Tibial artery (tissue), 4 donors: ENCODE data around the gene ADAMTS18.

Experiments used
- DNase-seq, 2 donors: peaks; one replicate each; pipeline ENCODE4 v3.0.0-alpha.2; 2019
- H3K27ac ChIP-seq, 2 donors: fragments of 200-600 bp; sonication (generic) in 1 of 2; 1 replicate in 1 of 2; 2 replicates in 1 of 2; pipeline ENCODE4 v1.5.1; 2018 to 2019; ENCODE audit warnings: mild to moderate bottlenecking in 1 of 2
- H3K27me3 ChIP-seq, 2 donors: fragments of 200-600 bp; sonication (generic) in 1 of 2; one replicate each; pipeline versions ENCODE4 v1.5.1 to v1.6.0; 2016 to 2019
- H3K36me3 ChIP-seq, 3 donors: fragments of 200-600 bp; sonication (generic) in 2 of 3; one replicate each; pipeline ENCODE4 v1.5.1; 2016 to 2019; ENCODE audit warnings: mild to moderate bottlenecking in 2 of 3
- H3K4me1 ChIP-seq, 4 donors: fragments of 200-600 bp; sonication (generic) in 2 of 4; 1 replicate in 3 of 4; 2 replicates in 1 of 4; pipeline ENCODE4 v1.5.1; 2016 to 2019
- H3K4me3 ChIP-seq, 2 donors: fragments of 200-600 bp; sonication (generic) in 1 of 2; 1 replicate in 1 of 2; 2 replicates in 1 of 2; pipeline ENCODE4 v1.5.1; 2018 to 2019; ENCODE audit warnings: mild to moderate bottlenecking in 2 of 2
- H3K9me3 ChIP-seq, 3 donors: fragments of 200-600 bp; sonication (generic) in 1 of 3; one replicate each; pipeline ENCODE4 v1.5.1; 2016 to 2019
- intact Hi-C: fragments of 100-400 bp; cut with DNase I; formaldehyde crosslinking; loops from one replicate; pipeline ENCODE4 v1.15.0; 2023; ENCODE audit warnings: low total_unique reads
- TF ChIP-seq, protein P1 (sequence below), 2 experiments: fragments of 200-600 bp in 1 of 2; fragments of 450-650 bp in 1 of 2; IDR thresholded peaks; one replicate each; pipeline ENCODE4 v1.5.1; 2017 to 2019; ENCODE audit warnings: antibody characterized with exemption in 2 of 2, mild to moderate bottlenecking in 1 of 2, moderate library complexity in 1 of 2

Gene ADAMTS18

GRCh38 chr16:77302249-77302648 lies 132.6 kb downstream of the ADAMTS18 start:
- no peak for DNase-seq
- Histone ChIP-seq H3K36me3 (no peaks in the 10 kb centered on the region), H3K4me3 (no peak overlapping the region), H3K27ac (no peak overlapping the region), H3K27me3 (no peaks in the 10 kb centered on the region), H3K9me3 (no peaks in the 10 kb centered on the region), H3K4me1 (no peaks in the 10 kb centered on the region)
- TF ChIP-seq, protein P1, sequence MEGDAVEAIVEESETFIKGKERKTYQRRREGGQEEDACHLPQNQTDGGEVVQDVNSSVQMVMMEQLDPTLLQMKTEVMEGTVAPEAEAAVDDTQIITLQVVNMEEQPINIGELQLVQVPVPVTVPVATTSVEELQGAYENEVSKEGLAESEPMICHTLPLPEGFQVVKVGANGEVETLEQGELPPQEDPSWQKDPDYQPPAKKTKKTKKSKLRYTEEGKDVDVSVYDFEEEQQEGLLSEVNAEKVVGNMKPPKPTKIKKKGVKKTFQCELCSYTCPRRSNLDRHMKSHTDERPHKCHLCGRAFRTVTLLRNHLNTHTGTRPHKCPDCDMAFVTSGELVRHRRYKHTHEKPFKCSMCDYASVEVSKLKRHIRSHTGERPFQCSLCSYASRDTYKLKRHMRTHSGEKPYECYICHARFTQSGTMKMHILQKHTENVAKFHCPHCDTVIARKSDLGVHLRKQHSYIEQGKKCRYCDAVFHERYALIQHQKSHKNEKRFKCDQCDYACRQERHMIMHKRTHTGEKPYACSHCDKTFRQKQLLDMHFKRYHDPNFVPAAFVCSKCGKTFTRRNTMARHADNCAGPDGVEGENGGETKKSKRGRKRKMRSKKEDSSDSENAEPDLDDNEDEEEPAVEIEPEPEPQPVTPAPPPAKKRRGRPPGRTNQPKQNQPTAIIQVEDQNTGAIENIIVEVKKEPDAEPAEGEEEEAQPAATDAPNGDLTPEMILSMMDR (IDR thresholded peaks at IDR 0.05): no peak
- intact Hi-C loops: no loop called here

- no peak overlapping the region for H3K27ac ChIP-seq
- H3K27me3 ChIP-seq: no peaks in the 10 kb centered on the region
- no peaks in the 10 kb centered on the region for H3K36me3 ChIP-seq
- no peaks in the 10 kb centered on the region for H3K4me1 ChIP-seq
- no peak for DNase-seq
- no peak overlapping the region for H3K4me3 ChIP-seq
- TF ChIP-seq, protein P1 (IDR thresholded peaks at IDR 0.05): no peak
- intact Hi-C loops: no loop called here
- H3K9me3 ChIP-seq: no peaks in the 10 kb centered on the region
Measured at GRCh38 chr16:77300256-77300655, 134.6 kb downstream of the ADAMTS18 start.

DNA sequence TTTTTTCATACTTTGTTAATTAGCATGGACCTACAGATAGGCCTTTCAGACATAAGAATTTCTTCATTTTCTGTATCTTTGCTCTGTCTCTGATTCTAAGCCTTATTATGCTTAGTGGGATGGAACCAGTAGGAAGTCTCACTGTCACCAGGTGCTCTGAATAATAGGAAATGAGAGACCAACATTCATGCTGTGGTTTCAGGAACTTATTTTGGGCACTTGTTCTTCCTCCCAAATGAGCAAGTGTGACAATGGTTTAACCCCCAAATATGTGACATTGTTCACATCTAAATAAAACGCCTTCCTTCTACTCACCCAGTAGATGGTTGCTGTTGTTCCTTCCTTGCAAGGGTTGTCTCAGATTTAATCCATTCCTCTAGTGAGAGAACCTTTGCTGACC lies 135.4 kb downstream of the ADAMTS18 start:
- no peaks in the 10 kb centered on the region for H3K9me3 ChIP-seq
- H3K4me3 ChIP-seq: no peak overlapping the region
- TF ChIP-seq, protein P1 (IDR thresholded peaks at IDR 0.05): no peak
- intact Hi-C loops: no loop called here
- no peaks in the 10 kb centered on the region for H3K27me3 ChIP-seq
- no peaks in the 10 kb centered on the region for H3K4me1 ChIP-seq
- no peaks in the 10 kb centered on the region for H3K36me3 ChIP-seq
- no peak overlapping the region for H3K27ac ChIP-seq
- no peak for DNase-seq

GRCh38 chr16:77298418-77299360 lies 136.1 kb downstream of the ADAMTS18 start:
- intact Hi-C loops: no loop called here
- Histone ChIP-seq H3K27ac (no peak overlapping the region), H3K9me3 (no peaks in the 10 kb centered on the region), H3K36me3 (no peaks in the 10 kb centered on the region), H3K4me3 (no peak overlapping the region), H3K27me3 (no peaks in the 10 kb centered on the region), H3K4me1 (no peaks in the 10 kb centered on the region)
- DNase-seq: peak in 1 of 2 donors; percentile 45
- TF ChIP-seq, protein P1 (IDR thresholded peaks at IDR 0.05): no peak

DNA sequence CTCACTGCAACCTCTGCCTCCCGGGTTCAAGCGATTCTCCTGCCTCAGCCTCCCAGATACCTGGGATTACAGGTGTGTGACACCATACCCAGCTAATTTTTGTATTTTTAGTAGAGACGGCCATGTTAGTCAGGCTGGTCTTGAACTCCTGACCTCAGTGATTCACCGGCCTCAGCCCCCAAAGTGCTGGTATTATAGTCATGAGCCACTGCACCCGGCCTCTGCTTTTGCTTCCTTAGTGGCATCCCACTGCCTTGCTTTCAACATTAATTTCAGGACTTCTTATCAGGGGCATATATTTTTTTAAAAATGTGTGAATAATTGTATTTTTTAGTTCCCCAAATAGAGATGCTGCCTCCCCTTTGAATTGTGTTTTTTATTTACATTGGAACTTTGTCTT lies 136.8 kb downstream of the ADAMTS18 start:
- H3K4me3 ChIP-seq: no peak overlapping the region
- H3K4me1 ChIP-seq: no peaks in the 10 kb centered on the region
- intact Hi-C loops: no loop called here
- H3K9me3 ChIP-seq: no peaks in the 10 kb centered on the region
- no peak overlapping the region for H3K27ac ChIP-seq
- H3K27me3 ChIP-seq: no peaks in the 10 kb centered on the region
- no peak for DNase-seq
- no peaks in the 10 kb centered on the region for H3K36me3 ChIP-seq
- TF ChIP-seq, protein P1 (IDR thresholded peaks at IDR 0.05): no peak
